HuH-7.5 (cell line): Measurements from ENCODE around the gene ITGB2.

Experiments used
- DNase-seq: peaks from one replicate; pipeline ENCODE4 v3.0.0; 2011; ENCODE audit warnings: low spot score

Gene ITGB2

DNA sequence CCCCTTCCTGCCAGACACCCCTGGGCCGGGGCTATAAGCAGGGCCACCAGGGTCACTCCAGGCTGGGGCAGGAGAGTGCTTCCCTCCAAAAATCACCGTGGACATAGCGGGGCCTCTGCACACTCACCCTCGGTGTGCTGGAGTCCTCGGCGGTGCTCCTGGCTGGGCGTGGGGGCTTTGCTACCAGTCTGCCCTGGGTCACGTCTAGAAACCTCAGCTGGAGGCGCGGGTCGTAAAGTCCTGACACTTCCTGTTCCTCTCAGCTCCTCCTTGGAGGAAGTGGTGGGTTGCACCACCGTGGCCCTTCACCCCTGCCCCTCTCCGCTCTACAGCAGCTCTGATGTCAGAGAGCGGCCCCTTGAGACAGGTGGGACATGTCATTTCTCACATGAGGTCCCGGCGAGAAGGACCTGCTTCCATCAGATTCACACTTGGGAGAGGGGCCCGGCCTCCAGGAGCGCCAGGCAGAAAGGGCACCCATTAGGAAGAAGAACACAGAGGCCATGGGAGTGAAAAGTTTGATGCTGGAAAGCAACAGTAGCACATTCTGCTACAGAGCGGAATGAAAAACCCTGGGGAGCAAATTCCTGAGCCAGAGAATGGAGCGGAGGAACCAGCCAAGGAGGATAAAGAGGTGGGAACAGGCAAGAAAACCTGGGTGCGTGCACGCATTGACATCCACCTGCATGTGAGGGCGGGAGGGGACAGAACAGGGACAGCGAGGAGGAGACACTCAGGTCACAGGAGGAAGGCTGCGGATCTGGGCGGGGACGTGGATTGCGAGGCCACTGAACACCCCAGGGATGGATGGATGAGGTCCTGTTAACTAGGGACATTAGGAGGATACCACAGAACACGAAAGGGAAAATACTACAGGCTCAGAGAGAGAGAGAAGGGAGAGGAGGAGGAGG, at the start of gene ITGB2:
ITGB2 (minus strand) TSS at position 206 of the 911 bp plus-strand sequence. CDS start 10,117 bp downstream, outside the sequence.
- DNase-seq, result no peak

DNA sequence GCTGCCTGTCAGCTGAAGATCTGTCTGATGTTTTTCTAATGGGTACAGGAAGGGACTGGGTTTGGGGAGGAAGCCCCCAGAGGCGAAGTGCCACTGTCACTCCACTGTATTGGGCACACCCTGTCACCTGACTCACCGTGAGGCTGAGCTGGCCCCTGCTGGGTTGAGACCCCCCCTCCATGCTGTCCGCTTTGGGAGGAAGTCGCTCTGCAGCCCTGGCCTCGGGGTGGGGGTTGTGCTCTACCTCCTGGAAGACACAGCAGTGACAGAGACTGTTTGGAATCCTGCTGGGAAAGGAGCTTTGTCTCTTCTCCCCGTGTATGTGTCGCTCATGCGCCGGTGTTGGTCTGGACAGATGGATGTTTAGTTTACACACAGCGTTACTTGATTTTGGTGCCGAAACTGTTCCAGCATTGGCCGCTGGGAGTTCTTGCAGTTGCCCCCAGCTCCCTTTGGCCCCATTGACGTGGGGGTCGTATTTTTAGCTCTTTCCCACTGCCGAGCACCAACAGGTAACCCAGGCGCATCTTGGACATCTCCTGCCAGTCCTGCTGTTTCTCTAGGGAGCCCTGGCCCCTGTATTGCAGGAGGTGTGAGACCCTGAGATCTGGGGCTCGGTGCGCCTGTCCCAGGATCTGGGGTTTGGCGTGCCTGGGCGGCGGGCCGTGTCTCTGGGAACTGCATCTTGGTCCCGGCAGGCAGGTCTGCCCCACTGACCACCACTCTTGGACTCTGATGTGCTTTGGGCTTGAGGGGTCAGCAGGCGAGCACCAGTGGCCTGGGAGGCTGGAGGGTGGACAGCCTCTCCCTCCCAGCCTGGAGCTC, 49.4 kb upstream of the ITGB2 start:
- no peak for DNase-seq

DNA sequence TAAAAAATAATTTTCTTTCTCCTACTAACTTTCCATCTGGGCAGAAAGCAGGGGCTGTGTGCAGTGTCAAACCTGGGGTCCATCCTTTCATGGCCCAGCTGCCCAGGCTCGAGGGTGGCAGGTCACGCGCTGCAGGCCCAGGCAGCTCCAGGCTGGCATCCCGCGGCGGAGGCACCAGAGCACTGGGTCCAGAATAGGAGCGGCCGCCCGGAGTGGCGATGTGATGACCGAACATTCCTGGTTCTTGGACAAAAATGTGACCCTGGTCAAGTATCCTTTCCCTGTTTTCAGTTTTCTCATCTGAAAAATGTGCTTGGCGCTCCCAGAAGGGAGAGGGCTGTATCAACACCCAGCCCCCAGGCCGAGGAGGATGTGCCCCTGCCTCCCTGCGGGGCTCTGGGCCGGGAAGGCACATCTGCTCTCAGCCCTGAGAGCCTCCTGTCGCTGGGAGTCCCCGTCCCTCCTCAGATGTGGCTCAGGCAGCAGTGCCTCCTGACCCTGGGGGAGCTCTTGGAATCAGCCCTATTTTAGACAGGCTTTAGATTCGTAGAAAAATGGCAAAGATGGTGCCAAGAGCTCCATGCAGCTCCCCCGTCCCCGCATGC, 48.5 kb upstream of the ITGB2 start:
- DNase-seq, result no peak

DNA sequence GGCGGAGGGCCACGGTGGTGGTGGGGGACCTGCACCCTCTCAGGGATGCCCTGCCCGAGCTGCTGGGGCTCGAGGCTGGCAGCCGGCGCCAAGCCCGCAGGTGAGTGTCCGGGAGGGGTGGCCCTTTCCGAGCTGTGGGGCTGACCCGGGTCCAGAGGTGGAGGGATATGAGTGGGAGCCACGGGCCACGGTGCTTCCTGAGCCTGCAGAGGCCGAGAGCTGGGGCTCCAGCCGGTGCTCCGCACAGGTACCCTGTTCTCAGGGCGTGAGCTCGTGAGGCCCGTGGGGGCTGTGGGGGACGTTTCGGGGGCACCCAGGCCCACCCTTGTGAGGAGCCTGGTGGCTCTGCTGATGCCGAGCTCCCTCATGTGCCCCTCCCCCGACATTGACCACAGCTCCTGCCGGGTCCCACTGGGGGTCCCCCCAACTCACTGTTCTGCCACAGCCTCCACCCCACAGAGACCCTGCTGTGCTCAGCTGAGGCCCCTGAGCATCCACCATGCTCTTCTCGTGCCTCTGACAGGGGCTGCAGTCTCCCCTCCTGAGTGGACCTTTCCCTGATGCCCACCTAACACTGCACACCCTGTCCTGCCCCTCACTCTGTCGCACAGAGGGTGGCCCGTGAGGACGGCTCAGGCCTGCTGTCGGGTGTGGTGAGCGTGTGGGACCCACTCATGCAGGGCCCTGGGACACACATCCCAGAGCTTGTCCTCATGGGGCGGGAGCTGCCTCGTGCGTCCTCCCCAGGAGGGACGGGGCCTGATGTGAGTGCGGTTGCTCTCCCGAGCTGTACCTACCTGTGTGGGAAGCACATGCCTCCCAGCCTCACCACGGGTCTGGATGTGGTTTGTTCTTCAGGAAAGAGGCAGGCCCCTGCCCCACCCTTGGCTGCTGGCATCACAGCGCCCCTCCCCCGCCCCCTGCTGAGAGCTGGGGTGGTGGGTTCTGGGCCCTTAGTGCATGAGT, 46.7 kb upstream of the ITGB2 start:
- DNase-seq, result no peak

DNA sequence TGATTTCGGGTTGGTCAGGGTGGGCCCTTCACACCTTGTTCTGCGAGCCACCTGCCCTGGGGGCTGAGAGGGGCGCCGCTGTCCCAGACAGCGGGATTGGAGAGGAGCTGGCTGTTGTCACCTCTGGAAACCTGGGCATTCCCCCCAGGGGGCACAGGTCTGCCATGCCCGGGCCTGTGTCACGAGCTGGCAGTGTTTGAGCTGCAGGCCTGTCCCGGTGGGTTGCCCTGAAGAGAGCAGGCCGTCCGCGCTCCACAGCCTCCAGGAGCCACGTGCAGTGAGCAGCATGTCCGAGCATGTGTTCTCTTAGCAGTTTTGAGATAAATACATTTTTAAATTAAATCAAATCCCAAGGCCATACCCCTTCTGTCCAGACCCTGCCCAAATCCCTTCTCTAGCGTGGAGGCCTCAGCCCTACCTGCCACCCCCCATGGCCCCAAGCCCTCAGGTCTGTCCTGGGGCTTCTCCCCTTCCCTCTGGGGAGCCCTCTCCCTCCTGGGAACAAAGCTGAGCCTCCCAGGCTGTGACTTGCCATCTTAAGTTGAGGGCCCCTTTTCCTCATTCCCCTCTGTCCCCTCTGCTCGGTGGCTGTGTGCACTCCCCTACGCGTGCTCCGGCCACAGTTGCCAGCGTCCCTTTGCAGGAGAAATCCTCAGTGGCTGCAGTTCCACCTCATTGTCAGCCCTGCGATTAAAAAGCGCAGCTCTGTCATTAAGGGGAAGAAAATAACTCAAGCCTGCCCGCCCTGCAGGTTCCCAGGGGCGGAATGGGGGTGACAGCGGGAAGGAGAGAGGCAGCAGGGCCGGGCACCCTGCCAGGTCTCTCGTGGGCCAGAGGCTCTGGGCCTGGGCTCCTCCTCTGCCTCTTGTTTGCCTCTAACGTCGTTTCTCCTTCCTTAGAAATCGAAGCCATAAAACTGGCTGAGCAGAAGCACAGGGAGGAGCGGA, 45.7 kb upstream of the ITGB2 start:
- DNase-seq, result no peak

DNA sequence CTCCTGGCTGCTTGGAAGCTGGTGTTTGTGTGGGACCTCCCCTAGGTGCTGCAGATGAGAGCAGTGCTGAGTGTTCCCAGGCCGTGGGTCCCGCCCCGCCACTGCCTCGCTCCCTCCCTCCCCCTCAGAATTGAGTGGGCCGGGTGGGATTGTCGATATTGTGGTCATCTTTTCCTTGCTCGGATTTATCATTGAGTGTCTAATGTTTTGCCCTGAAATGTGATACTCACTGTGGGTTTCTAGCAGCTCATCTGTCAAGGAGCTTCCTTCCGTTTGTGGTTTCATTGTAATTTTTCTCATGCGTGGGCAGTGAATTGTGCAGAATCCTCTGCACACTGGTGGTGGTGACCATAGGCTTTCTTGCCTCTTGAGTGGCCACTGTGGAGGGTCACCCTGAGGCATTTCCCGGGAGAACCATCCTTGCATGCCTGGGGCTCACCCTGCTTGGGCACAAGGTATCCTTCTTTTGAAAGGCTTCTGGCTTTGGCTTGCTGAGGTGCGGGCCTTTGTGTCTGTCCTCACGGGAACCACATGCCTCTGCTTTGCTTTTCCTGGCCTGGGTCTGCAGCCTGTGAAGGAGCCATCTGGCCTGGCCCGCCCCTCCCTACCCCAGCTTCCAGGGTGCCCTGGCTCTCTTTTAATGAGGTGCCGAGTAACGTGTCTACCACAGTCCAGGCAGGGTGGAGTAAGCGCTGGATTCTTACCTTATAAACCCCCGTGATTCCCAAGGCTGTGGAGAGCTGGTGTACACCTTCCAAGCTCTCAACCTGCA, 44.7 kb upstream of the ITGB2 start:
- DNase-seq, result no peak

DNA sequence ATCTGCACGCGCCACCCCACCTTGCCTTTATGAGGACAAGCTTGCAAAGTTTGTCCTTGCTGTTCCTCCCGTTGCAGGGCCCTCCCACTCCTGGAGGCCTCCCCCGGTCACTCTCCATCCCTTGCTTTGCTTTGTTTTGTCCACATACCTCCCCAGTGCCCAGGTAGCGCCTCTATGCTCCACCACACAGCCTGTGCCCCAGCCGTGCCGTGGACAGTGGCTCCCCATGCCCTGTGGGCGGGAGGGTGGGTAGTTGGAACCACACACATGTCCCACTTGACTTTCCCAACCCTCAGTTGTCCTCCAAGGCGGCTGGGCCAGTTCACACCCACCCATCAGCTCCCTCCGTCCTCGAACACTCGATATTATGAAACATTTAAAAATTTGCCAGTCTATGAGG, 43.7 kb upstream of the ITGB2 start:
- no peak for DNase-seq

DNA sequence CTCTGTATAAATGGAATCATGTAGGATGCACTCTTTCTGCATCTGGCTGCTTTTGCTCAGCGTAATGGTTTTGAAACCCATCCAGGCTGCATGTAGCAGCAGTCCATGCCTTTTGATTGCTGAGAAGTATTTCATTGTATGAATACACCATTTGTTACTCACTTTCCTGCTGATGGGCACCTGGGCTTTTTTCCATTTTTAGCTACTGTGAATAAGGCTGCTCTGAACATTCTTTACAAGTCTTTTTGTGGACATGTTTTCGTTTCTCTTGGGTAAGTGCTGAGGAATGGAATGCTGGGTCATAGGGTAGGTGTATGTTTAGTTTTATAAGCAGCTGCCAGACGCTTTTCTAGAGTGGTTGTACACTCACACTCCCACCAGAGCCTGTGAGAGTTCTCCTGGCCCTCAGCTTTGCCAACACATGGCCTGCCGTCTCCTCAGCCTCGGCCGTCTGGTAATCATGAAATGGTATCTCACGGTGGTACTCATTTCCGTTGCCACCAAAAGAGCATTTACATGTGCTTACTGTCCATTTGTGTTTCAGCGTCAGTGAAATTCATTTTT, 41.8 kb upstream of the ITGB2 start:
- DNase-seq, result no peak

DNA sequence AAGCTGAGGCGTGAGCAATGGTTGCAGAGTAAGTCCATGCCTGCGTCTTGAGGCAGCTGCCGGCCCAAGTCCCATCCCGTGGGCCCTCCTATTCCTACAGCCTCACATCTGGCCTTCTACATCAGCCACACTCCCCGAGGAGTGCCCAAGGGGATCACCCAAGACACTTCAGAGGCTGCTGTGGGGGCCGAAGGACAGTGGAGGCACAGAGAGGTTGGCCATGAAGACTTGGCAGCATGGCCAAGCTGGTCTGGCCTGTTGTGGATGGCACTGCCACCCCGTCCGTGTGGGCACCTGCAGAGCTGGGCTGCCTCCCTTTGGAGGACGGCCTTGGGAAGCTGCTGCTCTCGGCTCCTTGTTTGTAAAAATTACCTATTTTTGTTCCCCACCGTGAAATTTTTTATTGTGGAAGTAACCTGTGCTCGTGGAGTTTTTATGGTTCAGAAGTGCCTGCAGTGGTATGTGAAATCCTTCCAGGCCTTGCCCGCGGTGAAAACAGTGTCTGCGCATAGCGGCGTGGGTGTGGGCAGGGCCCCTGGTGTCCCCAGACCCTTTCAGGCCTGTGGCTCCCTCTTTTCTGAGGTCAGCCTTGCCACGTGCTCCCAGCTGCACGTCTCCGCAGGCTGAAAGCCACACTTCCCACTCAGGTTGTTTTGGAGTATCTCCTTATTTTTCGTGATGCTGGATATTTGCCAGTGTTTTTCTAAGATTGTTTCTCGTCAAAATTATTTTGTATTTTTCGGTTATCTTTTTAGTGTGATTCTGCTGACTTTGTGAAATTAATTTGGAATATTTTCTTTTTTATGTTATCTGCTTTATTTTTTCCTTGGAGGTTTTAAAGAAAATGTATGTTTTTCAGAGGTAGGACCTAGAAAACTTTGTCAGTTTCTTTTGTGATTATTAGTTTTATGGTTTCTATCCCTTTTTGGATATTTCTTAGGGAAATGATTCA, 39.7 kb upstream of the ITGB2 start:
- DNase-seq, result no peak

DNA sequence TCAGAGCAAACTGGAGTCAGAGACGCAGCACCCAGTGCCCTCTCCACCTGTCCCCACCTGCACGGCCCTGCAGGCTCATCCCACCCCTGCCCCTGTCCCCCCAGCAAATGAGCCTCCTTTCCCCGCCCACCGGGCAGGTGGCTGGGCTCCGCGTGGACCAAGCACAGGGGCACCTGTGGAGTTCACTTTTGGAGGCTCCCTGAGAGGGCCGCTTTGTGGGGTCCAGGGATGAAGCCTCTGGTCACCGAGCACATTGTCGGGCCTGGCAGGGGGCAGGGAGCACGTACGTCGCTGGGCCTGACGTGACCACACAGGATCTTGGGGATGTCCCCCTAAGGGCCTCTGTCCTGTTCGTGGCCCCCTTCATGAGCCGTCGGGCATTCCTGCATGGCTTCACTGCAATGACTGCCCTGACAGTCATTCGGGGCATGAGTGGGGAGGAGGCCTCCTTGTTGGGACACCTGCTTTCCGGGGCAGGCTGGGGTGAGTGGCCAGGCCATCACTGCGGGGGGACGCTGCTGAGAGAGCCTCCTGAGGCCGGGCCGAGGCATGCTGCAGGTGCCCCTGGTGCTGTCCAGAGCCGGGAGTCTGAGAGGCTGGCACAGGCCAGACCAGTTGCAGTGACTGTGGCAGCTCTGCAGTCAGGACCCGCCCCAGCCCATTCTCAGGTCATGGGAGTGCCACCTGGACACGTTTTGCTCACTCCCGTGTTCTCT, 38.8 kb upstream of the ITGB2 start:
- DNase-seq, result no peak

DNA sequence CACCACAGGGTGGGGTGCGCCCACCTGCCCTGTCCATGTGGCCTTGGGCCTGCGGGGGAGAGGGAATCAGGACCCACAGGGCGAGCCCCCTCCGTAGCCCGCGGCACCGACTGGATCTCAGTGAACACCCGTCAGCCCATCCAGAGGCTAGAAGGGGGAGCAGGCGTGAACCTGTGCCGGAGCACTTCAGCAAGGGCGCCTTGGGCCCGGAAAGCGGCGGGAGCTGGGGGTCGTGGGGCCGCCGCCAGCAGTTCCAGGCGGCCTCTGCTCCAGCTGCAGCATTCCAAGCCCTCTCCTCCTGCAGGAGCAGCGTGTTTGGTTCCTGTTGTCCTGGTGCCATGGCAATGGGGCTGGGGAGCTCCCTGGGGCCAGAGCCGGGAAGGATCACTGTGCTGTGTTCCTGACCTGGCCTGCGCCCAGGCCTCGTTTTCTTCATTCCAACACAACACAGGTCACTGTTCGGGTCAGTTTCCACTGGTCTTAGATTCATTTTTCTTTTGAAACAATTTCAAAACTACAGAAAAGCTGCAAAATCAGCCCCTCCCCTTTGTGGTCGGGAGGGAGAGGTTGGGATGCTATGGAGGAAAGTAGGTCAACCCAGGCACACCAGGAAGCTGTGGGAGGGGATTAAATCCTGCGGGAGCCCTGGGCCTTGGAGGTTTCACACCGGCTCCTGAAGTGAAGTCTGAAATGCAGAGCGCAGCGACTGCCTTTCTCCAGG, 37.9 kb upstream of the ITGB2 start:
- DNase-seq, result no peak

DNA sequence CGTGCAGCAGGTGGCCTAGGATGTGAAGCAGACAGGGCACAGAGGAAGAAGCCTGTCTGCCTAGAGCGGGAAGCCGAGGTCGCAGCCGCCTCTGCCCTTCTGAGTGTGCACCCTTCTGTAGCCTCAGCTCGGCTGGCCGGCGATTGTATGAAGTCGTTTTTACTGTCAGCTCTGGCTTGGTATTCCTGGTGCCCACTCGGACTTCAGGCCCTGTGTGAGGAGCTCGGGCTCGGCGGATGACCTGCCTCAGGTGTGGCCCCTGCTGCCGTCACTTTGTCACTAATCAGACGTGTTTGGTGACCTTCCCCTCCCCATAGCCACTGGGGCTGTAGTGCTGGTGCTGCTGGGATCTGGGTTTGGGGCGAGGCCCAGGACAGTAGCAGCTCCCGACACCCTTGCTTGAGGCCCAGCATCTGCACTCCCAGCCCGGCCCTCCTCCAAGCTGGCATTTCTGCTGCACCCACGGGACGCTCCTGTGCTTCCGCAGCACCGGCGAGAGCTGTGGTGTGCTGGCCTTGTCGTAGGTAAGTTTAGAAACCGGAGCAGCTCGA, 37.3 kb upstream of the ITGB2 start:
- DNase-seq, result no peak

DNA sequence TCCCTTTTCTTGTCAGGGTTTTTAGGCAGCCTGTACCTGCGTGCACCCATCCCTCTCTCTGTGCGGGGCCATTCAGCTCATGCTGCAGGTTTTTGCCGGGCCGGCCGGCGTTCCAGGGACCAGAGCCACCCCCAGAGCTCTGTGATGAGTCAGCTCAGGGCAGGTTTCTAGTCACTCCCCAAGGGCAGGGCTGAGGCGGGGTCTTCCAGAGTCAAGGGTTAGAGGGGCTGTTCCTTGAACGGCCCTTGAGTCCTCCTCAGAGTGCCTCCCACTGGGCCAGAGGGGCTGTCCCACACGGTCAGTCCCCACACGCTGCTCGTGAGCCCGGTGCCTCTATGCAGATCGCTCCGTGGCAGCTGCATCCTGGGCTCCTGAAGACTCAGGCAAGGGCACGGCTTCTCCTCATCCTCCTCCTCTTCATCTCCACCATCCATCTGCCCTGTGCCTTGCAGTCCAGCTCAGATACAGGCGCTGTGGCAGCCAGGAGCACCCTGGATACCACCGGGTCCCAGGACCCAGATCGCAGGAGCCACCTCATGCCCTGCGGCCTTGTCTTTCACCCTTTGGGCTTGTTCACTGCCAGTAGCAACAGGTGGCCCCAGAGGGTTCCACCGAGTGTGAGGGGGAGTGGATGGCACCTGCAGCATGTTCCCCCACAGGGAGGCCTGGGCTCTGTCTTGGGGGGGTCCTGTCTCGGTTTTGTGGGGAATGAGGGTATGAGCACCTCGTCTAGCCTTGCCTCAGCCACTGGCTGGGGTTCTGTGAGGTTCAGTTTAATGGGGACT, 36.5 kb upstream of the ITGB2 start:
- DNase-seq, result no peak

DNA sequence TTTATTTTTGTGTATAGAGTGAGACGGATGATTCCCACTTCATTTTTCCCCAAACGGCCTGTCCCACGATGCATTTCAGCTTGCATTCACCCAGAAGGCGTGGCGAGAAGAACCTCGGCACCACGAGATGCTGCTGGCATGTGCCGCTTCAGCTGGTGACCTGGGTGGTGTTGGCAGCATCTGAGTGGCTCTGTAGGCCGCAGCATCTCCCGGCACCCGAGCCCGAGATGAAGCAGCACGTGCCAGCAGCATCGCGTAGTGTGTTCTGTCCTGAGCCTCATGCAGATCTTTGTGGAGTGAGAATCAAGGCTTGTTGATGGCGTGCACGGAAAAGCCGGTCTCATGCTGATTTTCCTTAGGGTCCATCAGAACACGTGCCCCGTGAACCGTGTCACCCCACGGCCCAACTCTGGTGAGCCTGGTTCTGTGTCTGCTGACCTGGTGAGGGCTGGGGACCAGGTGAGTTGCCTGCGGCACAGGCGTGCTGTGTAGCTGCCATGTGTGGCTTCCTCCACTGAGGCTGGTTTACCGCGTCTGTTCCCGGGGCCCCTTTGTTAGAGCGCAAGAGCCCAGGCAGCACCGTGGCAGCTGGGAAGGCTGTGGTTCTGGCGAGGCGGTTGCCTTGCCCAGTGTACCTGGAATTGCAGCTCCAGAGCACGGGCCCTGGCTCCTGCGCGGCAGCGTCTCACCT, 35.8 kb upstream of the ITGB2 start:
- no peak for DNase-seq

DNA sequence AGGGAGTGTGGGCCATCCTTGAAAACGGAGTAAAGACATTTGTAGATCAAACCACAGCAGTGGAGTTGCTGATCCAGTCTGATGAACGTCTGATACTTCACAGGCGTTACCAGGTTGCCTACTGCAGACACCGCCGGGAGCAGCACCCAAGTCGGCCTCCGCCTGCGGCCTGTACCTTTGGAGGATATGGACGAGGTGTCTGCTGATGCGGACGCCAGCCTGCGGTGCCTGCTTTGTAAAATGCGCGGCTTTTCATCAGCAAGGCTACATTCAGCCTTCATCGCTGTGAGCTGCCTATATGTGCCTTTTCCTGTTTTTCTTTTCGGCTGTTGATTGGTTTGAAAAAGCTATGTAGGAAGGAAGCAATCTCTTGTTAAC, 35.1 kb upstream of the ITGB2 start:
- no peak for DNase-seq
